Stimulated activated CD4-positive, alpha-beta T cell treated with anti-CD3 and anti-CD28 coated beads, Interleukin-1b, Interleukin-23, amount 100 ng/mL, for 4 hours (primary cell): ENCODE measurements around the gene FRMD1.
"Not testable (repeated sequence)": the region's sequence is repeated elsewhere in the genome, so short reads cannot be mapped to it uniquely, and the experiment has no call there.

Experiments
- DNase-seq, 2 donors: peaks; one replicate each; pipeline ENCODE4 v3.0.0-alpha.2; 2020; ENCODE audit warnings: low read depth in 2 of 2

Gene FRMD1

DNA sequence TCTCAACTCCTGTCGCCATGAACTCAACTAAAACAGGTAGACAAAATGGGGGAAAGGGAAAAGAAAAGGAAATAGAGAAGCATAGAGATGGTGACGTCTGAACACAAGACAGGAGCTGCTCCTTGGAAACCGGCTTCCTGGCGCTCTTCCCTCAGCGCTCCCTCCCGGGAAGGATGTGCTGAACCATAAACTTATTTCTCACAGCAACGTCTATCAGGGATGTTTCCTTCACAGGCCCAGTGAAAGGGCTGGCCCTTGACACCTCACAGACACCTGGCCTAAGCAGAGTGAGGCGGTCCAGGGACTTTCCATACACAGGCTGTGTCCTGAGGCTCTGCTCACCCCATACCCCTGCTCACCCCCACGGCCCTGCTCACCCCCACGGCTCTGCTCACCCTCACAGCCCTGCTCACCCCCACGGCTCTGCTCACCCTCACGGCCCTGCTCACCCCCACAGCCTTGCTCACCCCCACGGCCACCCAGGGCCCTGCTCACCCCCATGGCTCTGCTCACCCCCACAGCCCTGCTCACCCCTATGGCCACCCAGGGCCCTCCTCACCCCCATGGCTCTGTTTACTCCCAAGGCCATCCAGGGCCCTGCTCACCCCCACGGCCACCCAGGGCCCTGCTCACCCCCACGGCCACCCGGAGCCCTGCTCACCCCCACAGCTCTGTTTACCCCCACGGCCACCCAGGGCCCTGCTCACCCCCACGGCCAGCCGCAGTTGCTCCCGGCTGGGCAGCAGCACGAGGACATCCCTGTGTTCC, 653 bp downstream of the FRMD1 start:
- no peak for DNase-seq

DNA sequence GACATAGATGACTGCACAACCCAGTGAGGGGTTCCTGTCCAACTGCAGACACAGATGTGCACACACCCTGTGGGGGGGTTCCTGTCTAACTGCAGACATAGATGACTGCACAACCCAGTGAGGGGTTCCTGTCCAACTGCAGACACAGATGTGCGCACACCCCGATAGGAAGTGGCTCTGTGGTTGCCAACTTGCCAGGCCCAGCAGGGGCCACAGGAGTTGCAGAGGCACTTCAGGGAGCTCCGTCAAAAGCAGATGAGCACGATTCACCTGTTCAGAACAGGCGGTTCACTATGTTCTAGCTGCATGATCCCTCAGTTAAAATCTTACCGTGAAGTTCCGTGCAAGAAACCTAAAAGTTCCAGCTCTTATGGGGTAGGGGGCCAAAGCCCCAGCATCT, 1.6 kb downstream of the FRMD1 start:
- not testable (repeated sequence) for DNase-seq

DNA sequence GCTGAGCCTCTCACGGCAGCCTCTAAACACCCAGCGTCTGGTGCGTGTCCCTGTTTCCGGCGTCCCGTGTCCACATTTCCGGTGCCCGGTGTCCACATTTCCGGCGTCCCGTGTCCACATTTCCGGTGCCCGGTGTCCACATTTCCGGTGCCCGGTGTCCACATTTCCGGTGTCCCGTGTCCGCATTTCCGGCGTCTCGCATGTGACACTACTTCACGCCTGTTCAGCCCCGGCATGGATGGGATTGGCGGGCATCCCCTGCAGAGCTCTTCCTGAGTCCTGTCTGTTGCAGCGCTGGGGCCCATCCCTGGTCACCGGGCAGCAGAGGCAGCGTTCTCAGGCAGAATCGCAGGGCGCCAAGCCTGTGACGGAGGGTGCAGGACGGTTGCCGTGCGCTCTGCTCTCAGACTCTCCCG, 3.2 kb downstream of the FRMD1 start:
- no peak for DNase-seq

DNA sequence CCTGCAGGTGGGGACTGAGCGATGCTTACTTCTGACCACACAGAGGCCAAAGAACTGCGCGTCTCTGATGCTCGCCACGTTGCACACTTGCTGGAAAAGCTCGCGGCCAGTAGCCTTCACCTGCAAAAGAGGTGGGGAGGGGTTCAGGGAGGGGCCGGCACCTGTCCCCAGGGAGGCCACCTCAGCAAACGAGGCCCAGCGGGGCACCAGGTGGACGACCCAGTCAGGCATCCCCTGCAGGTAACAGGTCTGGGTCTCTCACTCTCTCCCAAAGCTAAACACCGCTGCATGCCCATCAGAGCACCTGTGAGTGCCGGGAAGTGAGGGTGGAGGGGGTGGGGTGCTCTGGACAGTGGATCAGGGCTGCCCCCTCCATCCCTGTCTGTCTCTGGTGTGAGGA, 3.8 kb downstream of the FRMD1 start:
- no peak for DNase-seq

DNA sequence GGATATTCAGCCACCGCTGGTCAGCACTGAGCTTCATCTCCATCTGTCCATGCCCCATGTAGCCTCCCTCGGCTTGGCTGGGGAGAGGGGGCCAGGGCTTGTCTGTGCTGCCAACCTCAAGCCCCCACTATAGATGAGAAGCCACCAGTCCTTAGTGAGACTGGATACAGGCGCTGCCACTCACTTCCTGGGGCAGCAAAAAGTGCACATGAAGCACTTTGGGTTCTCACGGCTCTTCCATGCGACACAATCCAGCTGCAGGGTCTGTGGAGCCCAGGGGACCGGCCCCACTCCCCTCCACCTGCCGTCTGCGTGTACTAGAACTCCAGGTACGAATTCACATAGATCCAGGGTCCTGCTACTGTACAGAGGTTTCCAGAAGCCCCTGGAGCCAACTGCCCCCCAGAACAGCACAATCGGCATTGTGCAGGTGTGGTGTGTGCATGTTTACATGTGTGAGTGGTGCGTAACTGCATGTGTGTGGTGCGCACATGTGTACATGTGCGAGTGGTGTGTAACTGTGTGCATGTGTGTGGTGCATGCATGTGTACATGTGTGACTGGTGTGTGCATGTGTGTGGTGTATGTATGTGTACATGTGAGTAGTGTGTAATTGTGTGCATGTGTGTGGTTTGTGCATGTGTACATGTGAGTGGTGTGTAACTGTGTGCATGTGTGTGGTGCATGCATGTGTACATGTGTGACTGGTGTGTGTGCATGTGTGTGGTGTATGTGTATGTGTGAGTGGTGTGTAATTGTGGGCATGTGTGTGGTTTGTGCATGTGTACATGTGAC, 4.9 kb downstream of the FRMD1 start:
- no peak for DNase-seq

DNA sequence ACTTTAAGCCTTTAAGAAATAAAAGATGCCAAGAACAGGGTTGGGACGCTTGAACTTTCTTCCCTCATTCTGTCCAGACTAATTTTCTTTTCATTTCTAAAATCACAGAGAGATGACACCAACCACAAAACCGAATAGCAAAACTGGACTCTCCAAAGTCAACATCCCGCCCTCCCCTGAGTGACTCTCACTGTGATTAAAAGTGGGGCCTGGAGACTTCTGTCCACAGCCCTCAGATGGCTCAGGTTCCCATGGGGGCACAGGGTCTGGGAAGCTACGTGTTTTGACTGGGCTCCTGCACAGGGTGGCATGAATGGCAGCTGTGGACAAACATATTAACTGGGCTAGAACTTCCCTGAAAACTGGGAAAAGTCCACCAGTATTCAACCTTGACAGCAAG, 6.3 kb downstream of the FRMD1 start:
- DNase-seq: no peak

DNA sequence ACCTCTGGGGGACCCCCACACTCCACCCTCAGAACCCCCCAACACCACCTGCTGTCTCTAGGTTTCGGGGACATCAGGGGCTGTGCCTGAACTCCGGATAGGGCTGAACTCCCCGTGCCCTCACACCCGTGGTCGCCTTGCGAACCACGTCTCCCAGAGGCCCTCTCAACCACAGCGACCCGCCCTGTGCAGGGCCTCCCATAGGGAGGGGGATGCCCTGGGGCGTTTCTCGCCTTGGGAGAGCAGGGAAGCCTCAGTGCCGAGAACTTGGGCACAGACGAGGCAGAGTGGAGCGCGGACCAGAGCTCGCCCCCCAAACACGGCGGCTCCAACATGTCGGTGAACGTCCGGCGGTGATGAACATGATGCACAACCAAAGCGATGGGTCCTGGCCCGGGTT, 6.8 kb downstream of the FRMD1 start:
- DNase-seq: no peak

DNA sequence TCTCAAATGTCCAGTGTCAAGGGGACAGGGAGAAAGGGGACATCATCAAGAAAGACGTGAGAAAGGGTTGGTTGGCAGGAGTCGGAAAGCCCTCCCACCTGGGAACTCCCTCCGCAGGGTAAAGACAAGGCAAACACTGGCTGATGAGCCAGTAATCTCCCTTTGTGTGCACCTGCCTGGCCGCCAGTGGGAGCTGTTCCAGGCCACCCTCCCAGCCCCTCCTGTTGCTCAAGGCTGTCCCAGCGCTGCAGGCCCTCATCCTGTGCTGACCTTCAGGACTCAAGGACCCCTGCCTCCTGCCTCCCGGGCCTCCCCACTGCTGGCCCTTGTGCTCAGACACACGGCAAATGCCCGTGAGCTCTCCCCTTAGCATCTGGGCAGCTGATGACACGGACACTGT, 7.4 kb downstream of the FRMD1 start:
- DNase-seq: no peak

DNA sequence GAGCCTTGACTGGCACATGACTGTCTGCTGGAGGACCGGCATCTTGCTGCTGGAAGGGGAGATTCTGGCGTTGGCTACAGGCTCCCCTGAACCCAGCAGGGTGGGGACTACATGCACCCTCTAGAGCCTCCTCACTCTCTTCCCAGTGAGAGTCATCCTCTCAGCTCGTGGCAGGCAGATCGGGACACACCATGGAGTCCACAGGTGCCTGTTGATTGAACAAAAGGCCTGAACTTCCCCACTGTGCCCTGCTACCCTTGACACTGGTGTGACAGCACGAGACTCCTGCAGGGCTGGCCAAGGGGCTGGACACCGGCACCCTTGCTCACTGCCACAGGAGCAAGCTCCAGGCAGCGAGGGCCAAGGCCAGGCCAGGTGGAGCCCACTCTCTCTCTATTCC, 8.2 kb downstream of the FRMD1 start:
- no peak for DNase-seq

DNA sequence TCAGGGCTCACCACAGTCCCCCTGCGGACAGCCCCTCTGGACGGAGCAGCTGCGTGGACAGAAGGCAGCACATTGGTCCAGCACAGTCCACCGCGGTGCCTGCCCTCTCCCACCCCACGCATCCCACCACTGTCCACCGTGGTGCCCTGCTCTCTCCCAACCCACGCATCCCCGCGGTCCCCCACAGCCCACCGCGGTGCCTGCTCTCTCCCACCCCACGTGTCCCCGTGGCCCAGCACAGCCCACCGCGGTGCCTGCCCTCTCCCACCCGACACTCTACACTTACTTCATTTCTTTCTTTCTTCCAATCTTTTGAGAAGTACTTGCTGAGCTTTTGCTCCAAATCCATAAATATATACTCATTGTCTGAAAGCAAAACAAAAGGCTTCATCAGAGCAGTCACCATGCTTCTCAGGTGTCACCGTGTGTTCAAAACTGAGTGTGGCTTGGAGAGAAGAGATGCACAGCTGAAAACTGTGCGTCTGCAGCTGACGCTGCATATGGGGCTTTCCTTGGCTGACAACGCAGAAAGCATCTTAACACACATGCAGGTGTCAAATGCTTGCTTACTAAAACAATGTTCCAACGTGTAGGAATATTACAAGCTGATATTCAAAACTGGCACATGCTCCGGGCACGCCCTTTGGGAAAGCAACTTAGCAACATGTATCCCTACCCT, 11.8 kb downstream of the FRMD1 start:
- no peak for DNase-seq

DNA sequence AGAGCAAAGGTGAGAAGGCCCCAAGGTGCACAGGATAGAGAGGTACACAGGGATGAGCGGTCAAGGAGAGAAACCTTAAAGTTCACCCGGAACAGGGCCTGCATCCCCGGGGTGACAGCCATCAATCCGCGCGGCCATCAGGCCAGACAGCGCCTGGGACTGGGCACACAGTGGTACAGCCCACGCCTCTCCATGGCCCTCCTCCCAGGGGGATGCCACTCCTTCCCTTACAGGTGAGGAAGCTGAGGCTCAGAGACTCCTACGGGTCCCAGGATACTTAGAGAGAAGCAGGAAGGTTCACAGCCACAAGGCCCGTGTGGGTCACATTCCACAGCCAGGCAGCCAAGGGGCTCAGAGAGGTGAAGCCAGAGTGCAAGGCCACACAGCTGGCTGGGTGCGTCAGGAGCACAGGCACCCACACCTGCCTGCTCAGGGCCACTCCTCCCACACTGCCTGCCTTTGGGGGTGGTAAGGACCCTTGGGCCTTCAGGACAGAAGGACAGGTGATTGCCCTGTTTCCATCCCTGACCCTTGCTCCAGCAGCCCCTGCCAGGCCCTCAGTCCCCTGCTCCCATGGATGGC, 14.7 kb downstream of the FRMD1 start:
- DNase-seq: no peak

DNA sequence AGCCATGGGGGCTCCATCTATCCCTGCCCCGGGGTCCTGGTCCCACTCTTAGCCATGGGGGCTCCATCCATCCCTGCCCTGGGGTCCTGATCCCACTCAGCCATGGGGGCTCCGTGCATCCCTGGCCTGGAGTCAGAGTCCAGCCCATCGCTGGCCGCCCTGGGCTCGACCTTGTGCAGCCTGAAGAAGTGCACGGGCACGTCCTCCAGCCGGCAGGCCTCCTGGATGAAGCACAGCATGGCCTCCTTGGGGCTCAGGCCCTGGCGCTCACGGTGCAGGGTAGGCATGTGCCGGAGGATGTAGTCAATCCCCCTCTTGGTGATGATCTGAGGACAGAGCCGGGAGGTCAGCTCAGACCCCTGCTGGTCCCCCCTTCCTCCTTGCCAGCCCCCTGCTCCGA, 15.6 kb downstream of the FRMD1 start:
- no peak for DNase-seq

DNA sequence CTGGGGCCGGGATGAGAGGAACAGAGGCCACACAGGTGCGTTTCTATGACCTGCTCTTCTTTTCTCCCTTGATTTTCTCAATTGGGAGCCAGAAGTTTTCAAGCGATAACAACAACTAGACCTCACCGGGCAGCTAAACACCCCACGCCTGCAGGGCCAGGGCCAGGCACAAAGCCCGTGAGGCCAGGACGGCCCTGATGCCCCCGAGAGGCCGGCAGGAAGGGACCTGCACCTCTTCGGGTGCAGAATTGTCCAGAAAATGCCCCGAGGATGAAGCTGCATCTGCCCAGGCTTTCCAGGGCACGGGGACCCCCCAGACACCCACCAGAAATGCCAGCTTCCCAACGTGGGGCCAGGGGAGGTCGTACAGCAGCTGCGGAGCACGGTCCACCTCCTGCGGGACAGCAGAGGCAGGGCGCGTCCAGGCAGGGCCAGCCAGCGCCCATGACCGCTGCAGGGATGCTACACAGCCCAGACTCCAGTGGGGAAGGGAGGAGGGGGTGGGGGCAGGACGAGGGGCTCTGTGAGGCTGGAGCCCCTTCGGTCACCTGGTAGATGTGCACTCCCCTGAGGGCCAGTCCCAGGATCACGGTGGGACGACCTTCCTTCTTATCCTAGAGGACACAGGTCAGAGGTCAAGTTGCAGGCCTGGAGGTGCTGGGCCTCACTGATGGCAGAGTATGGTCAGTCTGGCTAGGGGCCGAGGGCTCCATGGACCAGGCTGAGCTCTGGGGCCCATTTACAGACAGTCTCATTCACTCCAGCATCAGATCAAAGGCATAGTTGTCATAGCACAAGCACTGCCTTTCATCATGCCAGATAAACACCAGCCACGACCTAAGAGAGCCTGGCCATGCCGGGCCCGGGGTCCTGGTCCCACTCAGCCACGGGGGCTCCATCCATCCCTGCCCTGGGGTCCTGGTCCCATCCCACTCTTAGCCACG, 16.4 kb downstream of the FRMD1 start:
- DNase-seq: no peak

DNA sequence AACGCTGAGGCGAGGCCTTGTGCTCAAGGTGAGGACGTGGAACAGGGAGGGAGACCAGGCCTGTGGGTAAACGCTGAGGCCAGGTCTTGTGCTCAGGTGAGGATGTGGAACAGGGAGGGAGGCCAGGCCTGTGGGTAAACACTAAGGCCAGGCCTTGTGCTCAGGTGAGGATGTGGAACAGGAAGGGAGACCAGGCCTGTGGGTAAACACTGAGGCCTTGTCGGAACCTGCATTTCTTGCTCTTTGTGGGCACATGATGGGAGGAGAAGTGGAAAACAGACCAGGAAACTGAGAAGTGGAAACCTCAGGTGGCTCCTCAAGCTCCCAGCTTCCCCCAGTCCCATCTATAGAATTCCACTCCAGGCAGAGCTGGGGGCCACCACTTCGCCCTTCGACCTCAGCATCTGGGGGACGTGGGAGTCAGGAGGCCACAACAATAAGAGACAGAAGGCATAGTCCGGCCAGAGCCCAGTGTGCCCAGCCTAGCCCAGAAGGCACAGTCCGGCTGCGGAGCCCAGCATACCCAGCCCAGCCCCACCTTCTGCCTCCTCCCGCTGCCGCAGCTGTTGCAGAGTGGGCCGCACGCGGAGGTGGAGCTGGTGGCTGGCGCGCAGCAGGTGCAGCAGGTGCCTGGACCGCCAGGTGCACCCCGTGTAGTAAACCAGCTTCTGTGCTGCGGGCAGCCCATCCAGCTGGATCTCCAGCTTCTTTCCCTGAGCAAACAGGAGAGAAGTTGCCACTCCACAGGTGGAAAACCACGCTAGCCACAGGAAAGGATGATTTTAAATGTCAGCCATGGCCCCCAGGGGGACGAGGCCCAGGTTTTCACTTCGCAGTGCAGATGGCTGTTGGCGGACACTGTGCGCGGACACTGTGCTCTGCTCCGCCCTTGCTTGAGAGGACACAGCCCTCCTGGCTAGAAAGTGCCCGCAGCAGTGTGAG, 17.5 kb downstream of the FRMD1 start:
- no peak for DNase-seq

DNA sequence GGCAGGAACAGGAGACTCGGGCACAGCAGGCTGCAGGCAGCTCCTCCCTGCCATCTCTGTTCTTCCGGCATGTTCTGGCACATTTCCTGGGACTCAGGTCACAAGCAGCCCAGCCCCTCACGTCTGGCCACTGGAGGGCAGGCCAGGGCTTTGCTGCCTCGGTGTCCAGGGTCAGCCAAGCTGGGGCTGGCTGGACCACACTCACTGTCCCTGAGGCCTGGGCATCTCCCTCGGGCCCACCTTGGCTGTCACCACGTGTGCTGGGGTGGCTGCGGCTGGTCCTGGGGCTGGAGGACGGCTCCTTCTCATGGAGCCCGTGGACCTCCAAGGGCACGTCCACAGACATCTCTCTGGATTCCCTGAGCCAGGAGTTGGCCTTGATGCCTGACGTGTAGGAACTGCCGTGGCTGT, 18.5 kb downstream of the FRMD1 start:
- no peak for DNase-seq

DNA sequence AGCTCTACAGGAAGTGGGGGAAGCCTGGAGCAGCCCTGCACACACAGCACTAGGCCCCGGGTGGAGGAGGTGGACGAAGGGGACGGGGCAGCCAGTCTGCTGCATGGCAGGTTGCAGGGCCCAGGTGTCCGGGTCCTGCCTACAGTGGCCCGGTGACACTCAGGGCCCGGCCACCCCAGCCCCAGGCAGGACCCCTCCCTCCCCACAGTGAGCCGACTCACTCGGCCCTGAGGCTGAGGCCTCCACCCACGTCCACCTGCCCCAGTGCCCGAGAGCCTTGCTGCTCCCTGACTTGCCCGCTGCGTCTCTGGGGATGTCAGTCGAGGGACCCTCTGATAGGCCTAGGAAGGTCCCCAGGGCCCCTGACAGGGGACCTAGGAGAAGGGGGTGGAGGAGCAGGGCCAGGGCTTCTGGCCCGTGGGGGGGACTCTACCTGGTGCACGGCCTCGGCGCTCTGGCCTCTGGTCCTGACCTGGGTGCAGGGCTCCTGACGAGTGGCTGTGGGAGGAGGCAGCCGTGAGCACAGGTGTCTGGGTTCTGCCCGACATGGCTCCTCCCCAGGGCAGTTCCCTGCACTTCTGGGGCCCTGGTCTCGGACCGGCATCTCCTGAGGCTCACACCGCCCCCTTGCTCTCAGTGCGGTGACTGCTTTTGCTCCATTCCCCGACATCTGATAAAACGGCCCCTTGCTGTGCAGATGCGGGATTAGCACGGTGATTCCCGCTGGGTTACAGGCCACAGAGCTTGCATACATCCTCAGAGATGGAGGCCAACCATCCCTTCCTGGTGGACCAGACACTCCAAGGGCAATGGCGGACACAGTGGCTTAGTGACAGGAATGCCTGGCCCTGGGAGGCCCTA, 20.1 kb downstream of the FRMD1 start:
- no peak for DNase-seq

DNA sequence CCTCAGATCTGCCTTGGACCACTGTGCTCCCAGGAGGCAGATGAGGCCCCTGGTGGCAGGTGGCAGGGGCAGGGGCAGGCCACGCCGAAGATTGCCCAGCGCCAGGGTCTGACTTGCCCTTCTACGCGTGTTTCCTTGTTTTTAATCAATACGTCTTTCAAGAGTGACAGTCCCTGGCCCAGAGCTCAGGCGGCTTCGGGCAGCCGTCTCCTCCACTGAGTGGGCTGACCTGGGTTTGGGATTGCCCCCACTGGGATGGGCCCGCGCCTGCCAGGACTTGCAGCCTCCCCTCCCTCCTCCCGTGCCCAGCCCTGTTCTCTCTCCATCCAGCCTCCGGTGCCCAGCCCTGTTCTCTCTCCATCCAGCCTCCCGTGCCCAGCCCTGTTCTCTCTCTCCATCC, 21.2 kb downstream of the FRMD1 start:
- no peak for DNase-seq

DNA sequence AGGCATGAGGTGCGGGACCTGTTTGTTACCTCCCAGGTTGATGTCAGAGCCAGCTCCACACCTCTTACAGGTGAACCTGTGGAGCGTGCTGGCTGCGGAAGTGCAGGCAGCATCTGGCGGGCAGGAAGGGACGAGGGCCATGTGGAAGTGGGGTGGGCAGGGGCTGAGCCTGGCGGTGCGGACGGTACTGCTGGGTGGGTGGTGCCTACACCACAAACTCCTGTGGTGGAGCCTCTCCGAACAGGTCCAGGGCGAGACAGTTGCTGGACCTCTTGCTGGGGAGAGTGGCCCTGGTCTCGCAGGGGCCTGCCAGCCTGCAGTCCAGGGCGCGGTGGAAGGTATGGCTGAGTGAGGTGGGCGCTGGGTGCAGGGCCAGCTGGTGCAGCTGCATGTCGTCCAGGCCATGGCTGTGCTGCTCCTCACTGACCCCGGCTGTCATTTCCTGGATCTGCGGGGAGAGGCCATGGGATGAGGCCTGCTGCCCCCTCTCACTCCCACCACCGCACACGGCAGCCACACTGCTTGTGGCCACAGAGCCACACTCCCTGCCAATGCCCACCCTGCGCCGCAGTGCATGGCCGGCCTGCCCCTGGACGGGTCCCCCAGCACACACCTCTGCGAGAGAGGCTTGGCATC, 22.0 kb downstream of the FRMD1 start:
- DNase-seq: no peak
